Measurements from ENCODE around the gene ZNF615. TPM values are rescaled to one million over a fixed set of nuclear protein-coding genes. Genes with fewer than 3 reads are reported as not detected.
A peak's percentile ranks its signal among the peaks of the same experiment; 100 is the strongest.
"Not testable (repeated sequence)": the region's sequence is repeated elsewhere in the genome, so short reads cannot be mapped to it uniquely, and the experiment has no call there.

Gene ZNF615
- 3.2 TPM for polyA plus RNA-seq (2013, experiment 1 of 2)
- 3.5 TPM for polyA plus RNA-seq (2013, experiment 2 of 2)

DNA sequence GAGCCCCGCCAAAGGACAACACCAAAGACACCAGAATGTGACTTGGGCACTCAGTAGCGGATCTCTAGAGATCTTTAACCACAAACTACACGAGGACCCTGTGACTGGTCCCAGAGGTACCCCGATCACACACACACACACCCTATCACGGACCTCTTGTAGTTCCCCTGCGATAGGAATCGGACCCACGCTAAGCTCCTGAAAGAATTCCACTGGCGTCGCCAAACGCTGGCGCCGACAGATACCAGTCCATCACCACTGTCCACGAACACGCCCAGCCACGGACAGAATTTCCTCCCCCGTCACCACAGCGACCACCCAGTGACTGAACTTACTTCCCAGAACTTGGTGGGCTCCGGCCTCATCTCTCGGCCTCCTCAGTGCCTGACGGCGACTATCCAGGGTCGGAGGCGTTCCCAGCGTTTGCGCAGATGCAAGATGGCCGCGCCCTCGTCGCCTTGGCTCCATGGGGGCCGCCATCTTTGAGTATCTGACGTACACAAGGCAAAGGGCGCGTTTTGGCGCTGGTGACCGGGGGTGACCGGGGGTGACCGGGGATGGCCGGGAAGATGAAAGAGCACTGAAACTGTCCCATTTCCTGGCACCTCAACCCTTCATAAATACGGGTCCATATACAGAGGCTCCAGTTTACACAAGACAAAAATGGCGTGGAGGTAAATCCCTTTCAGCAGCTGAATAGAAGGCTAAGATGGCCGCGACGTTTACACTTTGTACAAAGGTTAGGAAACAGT, at the start of gene ZNF615:
Gene ZNF615, minus strand, starts transcription at position 406 of the 752 bp plus-strand sequence. CDS start 4,500 bp downstream, outside the sequence.
- Histone ChIP-seq H3K79me1 (replicated peaks; ENCODE audit: low read length, poor library complexity, severe bottlenecking) (peaks cover 10% of the 10 kb centered on the region), H2BK12ac (ENCODE audit: low read length in 2 of 2) (peak within 1 kb of the TSS in 1 of 2 experiments; percentile 64), H3K36me3 (ENCODE audit: control insufficient read depth in 1 of 2, insufficient read depth in 2 of 2, low read depth in 1 of 2, low read length in 2 of 2) (peaks cover 16% of the 10 kb centered on the region in 2 experiments), H3K27me3 (ENCODE audit: control insufficient read depth in 1 of 2, insufficient read depth in 1 of 2, low read length in 2 of 2) (no peaks in the 10 kb centered on the region), H2AFZ (ENCODE audit: low read depth, low read length) (peak within 1 kb of the TSS; percentile 100), H3K4me2 (ENCODE audit: low read length, poor library complexity, severe bottlenecking) (peak within 1 kb of the TSS; percentile 87), H3K18ac (ENCODE audit: low read depth in 1 of 2, low read length in 2 of 2) (peak within 1 kb of the TSS; percentile 74 to 87), H3K27ac (ENCODE audit: low read length, poor library complexity, severe bottlenecking) (no peak within 1 kb of the TSS), H3K4ac (ENCODE audit: low read depth in 1 of 2, low read length in 2 of 2) (peak within 1 kb of the TSS; percentile 5 to 93), H2AK5ac (ENCODE audit: low read length, severe bottlenecking) (no peak within 1 kb of the TSS), H3K14ac (ENCODE audit: low read length in 2 of 2) (peak within 1 kb of the TSS in 1 of 2 experiments; percentile 95), H3K9ac (ENCODE audit: low read length) (peak within 1 kb of the TSS; percentile 97), H4K91ac (ENCODE audit: low read length) (peak within 1 kb of the TSS; percentile 9), H2BK15ac (ENCODE audit: low read depth, poor library complexity, severe bottlenecking) (peak within 1 kb of the TSS; percentile 26), H3K4me3 (ENCODE audit: insufficient read depth in 1 of 2, low read depth in 1 of 2, low read length in 2 of 2) (peak within 1 kb of the TSS; percentile 97 to 99), H3K4me1 (ENCODE audit: control insufficient read depth, insufficient read depth, low read depth, low read length) (peaks cover 2% of the 10 kb centered on the region), H2BK120ac (ENCODE audit: low read depth, low read length) (no peak within 1 kb of the TSS), H3K9me3 (ENCODE audit: control insufficient read depth, low read length) (peaks cover 27% of the 10 kb centered on the region), H2BK5ac (ENCODE audit: low read depth, low read length, poor library complexity, severe bottlenecking) (no peak within 1 kb of the TSS), H4K8ac (ENCODE audit: low read length) (peak within 1 kb of the TSS; percentile 90), H3K23ac (ENCODE audit: low read length in 2 of 2) (no peak within 1 kb of the TSS)
- peak; percentile 87 for DNase-seq
- WGBS = 1% methylated on average over 41 of the region's 44 CpGs

DNA sequence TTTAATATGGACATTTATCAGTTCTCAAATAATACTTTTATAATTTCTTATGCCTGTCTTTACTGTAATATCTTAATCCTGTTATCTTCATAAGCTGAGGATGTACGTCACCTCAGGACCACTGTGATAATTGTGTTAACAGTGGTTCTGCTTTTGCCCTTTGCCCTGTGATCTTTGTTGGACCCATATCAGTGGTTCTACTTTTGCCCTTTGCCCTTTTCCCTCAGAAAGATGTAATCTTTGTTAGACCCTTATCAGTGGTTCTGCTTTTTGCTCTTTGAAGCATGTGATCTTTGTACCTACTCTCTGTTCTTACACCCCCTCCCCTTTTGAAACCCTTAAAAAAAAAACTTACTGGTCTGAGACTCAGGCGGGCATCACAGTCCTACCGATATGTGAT, 48.5 kb upstream of the ZNF615 start:
- not testable (repeated sequence) for H2BK12ac ChIP-seq (ENCODE audit: low read length in 2 of 2); H3K27me3 ChIP-seq (ENCODE audit: control insufficient read depth in 1 of 2, insufficient read depth in 1 of 2, low read length in 2 of 2); H2AFZ ChIP-seq (ENCODE audit: low read depth, low read length); H2AK5ac ChIP-seq (ENCODE audit: low read length, severe bottlenecking); H3K27ac ChIP-seq (ENCODE audit: low read length, poor library complexity, severe bottlenecking); H4K8ac ChIP-seq (ENCODE audit: low read length); H3K18ac ChIP-seq (ENCODE audit: low read depth in 1 of 2, low read length in 2 of 2); H3K23ac ChIP-seq (ENCODE audit: low read length in 2 of 2); H2BK15ac ChIP-seq (ENCODE audit: low read depth, poor library complexity, severe bottlenecking); H3K4ac ChIP-seq (ENCODE audit: low read depth in 1 of 2, low read length in 2 of 2); H4K91ac ChIP-seq (ENCODE audit: low read length); H3K9ac ChIP-seq (ENCODE audit: low read length); H2BK5ac ChIP-seq (ENCODE audit: low read depth, low read length, poor library complexity, severe bottlenecking); DNase-seq; H2BK120ac ChIP-seq (ENCODE audit: low read depth, low read length); H3K4me3 ChIP-seq (ENCODE audit: insufficient read depth in 1 of 2, low read depth in 1 of 2, low read length in 2 of 2); H3K4me2 ChIP-seq (ENCODE audit: low read length, poor library complexity, severe bottlenecking); H3K14ac ChIP-seq (ENCODE audit: low read length in 2 of 2); H3K4me1 ChIP-seq (ENCODE audit: control insufficient read depth, insufficient read depth, low read depth, low read length)
- Histone ChIP-seq H3K36me3 (ENCODE audit: control insufficient read depth in 1 of 2, insufficient read depth in 2 of 2, low read depth in 1 of 2, low read length in 2 of 2) (peaks cover 4 to 28% of the 10 kb centered on the region in 2 experiments), H3K79me1 (replicated peaks; ENCODE audit: low read length, poor library complexity, severe bottlenecking) (peaks cover 13% of the 10 kb centered on the region), H3K9me3 (ENCODE audit: control insufficient read depth, low read length) (peaks cover 51% of the 10 kb centered on the region)
- 96% methylated on average over 3 of the region's 3 CpGs for WGBS

DNA sequence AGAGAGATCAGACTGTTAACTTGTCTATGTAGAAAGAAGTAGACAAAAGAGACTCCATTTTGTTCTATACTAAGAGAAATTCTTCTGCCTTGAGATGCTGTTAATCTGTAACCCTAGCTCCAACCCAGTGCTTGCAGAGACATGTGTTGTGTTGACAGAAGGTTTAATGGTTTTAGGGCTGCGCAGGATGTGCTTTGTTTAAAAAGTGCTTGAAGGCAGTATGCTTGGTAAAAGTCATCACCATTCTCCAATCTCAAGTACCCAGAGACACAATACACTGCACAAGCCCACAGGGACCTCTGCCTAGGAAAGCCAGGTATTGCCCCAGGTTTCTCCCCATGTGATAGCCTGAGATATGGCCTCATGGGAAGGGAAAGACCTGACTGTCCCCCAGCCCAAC, 43.7 kb upstream of the ZNF615 start:
- H3K14ac ChIP-seq (ENCODE audit: low read length in 2 of 2); H3K27ac ChIP-seq (ENCODE audit: low read length, poor library complexity, severe bottlenecking); H3K23ac ChIP-seq (ENCODE audit: low read length in 2 of 2); H2AK5ac ChIP-seq (ENCODE audit: low read length, severe bottlenecking); H4K91ac ChIP-seq (ENCODE audit: low read length); H3K27me3 ChIP-seq (ENCODE audit: control insufficient read depth in 1 of 2, insufficient read depth in 1 of 2, low read length in 2 of 2); H3K18ac ChIP-seq (ENCODE audit: low read depth in 1 of 2, low read length in 2 of 2); H2BK15ac ChIP-seq (ENCODE audit: low read depth, poor library complexity, severe bottlenecking); H4K8ac ChIP-seq (ENCODE audit: low read length); H3K4ac ChIP-seq (ENCODE audit: low read depth in 1 of 2, low read length in 2 of 2); H3K4me1 ChIP-seq (ENCODE audit: control insufficient read depth, insufficient read depth, low read depth, low read length); H2AFZ ChIP-seq (ENCODE audit: low read depth, low read length); DNase-seq; H3K9ac ChIP-seq (ENCODE audit: low read length); H2BK5ac ChIP-seq (ENCODE audit: low read depth, low read length, poor library complexity, severe bottlenecking); H2BK12ac ChIP-seq (ENCODE audit: low read length in 2 of 2); H3K4me2 ChIP-seq (ENCODE audit: low read length, poor library complexity, severe bottlenecking); H2BK120ac ChIP-seq (ENCODE audit: low read depth, low read length): not testable (repeated sequence)
- no CpG with 5 or more reads among the region's 1 CpG for WGBS
- peaks cover 30% of the 10 kb centered on the region for H3K9me3 ChIP-seq (ENCODE audit: control insufficient read depth, low read length)
- H3K79me1 ChIP-seq (replicated peaks; ENCODE audit: low read length, poor library complexity, severe bottlenecking) = peaks cover 13% of the 10 kb centered on the region
- peaks cover 0 to 12% of the 10 kb centered on the region in 2 experiments for H3K36me3 ChIP-seq (ENCODE audit: control insufficient read depth in 1 of 2, insufficient read depth in 2 of 2, low read depth in 1 of 2, low read length in 2 of 2)
- H3K4me3 ChIP-seq (ENCODE audit: insufficient read depth in 1 of 2, low read depth in 1 of 2, low read length in 2 of 2) = peak overlapping the region in 1 of 2 experiments; percentile 23
